Posterior vena cava (tissue), 2 donors: ENCODE results near the gene SEC63. TPM values are rescaled to one million over a fixed set of nuclear protein-coding genes. Genes with fewer than 3 reads are reported as not detected.
A peak's percentile ranks its signal among the peaks of the same experiment; 100 is the strongest.
"Not testable (repeated sequence)": the region's sequence is repeated elsewhere in the genome, so short reads cannot be mapped to it uniquely, and the experiment has no call there.

Source experiments
- DNase-seq: peaks from one replicate; pipeline ENCODE4 v3.0.0-alpha.2; 2020; ENCODE audit warnings: low spot score
- intact Hi-C, 2 donors: fragments of 100-400 bp; cut with DNase I; formaldehyde crosslinking; loops; one replicate each; pipeline versions ENCODE4 v1.14.1 to v1.14.2; 2022 to 2023
- total RNA-seq, 2 donors: library from RNA; stranded (reverse); fragmentation: NEBNext Ultra II Directional; extraction: Animal tissue kit (Norgen Biotek cat#: 25700); gene quantifications; one replicate each; pipeline ENCODE4 v1.2.1, GENCODE V29; 2021
- donor health status: DM: yes; HTN: yes; CAD: no.
- donor health status: DM: yes; HTN: yes; CAD: no.

The SEC63 gene
- total RNA-seq, 2 donors from 2014 or later: 114 to 116 TPM

GRCh38 chr6:107977283-107977682 is 19.3 kb upstream of the SEC63 start:
- intact Hi-C loops: no loop called here
- DNase-seq: no peak

DNA sequence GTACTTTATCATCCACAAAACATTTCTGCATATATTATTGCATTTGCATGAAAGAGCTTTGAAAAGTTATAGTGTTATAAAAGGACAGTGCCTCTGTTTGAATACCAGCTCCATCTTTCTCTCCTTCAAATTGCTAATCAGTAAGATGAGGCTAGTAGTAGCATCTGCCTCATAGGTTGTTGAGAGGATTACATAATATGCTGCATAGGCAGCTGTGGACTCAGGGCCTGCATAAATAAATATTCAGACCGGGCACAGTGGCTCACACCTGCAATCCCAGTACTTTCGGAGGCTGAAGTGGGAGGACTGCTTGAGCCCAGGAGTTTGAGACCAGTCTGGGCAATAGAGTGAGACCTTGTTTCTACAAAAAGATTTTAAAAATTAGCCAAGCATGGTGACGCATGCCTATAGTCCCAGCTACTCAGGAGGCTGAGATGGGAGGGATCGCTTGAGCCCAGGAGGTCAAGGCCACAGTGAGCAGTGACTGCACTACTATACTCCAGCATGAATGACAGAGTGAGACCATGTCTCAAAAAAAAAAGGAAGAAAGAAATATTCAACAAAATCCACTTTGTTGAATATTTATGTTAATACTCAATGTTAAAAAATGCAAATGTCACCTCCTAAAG is 18.3 kb upstream of the SEC63 start:
- intact Hi-C loops: no loop called here
- DNase-seq: no peak

DNA sequence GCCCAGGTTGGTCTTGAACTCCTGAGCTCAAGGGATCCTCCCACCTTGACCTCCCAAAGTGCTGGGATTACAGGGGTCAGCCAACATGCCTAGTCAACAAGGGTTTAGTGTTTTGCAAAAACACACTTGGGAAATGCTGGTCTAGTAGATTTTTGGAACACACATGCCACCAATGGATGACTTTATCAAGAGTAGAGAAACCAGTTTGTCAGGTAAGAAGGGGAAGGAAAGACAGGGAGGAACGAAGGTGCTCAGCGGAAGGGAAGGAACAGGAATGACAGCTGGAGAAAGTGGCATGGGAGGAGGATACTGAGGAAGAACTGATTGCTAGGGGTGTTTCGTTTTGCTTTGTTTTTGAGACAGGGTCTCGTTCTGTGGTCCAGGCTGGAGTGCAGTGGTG is 15.6 kb upstream of the SEC63 start:
- intact Hi-C loops: no loop called here

GRCh38 chr6:107972413-107973096 is 14.5 kb upstream of the SEC63 start:
- DNase-seq: no peak
- intact Hi-C loops: no loop called here

More for the DNA sequence above, 15.6 kb upstream of the SEC63 start:
- DNase-seq: no peak

- no peak for DNase-seq
- intact Hi-C loops: no loop called here
Observed at GRCh38 chr6:107971181-107971580, 13.2 kb upstream of the SEC63 start.

DNA sequence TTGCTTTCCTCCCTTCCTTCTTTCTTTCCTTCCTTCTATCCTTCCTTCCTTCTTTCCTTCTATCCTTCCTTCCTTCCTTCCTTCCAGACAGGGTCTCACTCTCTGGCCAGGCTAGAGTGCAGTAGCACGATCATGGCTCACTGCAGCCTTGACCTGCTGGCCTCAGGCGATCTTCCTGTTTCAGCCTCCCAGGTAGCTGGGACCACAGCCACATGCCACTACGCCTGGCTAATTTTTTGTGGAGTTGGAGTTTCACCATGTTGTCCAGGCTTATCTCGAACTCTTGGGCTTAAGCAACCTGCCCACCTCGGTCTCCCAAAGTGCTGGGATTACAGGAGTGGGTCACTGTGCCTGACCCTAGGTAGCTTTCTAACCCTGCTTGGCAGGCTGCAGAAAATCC is 12.2 kb upstream of the SEC63 start:
- intact Hi-C loops: no loop called here
- no peak for DNase-seq

DNA sequence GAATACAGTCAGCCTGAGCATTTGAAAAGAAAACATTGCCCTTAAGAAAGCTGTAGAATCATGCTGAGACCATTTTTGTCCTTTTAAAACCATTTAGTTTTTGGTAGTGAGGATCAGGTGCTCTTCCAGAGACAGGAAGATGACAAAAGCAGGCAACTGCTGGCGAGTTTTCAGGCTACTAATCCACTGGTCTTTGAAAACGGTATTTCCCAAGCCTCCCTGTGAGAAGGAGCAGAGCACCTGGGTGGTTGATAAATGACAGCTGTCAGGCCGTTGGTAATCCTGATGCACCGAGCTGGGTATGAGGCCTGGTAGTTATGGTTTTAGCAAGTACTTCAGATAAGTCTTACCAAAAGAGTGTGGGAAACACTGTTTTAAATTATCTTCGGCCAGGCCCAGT is 10.1 kb upstream of the SEC63 start:
- intact Hi-C loops: no loop called here
- no peak for DNase-seq

DNA sequence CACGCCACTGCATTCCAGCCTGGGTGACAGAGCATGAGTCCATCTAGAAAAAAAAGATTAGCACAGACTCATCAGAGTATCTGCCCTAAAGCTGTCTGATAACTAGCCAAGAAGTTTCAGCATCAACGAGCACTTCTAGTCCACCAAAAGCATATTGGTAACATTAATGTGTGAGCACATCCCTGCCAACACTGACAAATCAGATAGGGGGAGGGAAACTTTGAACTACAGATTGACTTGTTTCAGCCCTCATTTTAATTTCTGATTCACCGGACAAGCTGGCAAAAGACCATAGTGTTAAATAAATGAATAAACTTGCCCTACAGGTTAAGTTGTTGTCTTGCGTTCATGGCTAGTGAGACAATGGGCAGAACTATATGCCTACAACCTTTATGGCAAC is 7.7 kb upstream of the SEC63 start:
- no peak for DNase-seq
- intact Hi-C loops: no loop called here

DNA sequence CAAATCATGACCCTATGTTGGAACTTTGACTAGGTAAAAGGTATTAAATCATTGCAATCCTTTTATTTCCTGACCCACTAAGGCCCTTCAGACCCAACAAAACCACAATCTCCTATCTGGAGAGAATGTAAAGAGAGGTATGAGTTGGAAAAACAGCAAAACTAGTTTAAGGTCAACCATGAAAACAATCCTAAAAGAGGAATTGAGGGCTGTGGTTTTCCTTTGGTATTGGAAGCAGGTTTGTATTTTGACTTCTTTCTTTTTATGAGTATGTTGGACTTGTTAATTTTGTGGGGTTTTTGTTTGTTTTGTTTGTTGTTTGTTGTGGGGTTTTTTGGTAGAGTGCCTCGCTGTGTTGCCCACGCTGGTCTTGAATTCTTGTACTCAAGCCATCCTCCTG is 4.7 kb upstream of the SEC63 start:
- DNase-seq: no peak
- intact Hi-C loops: no loop called here

GRCh38 chr6:107959392-107959791 is 1.4 kb upstream of the SEC63 start:
- DNase-seq: no peak
- intact Hi-C loops: no loop called here

GRCh38 chr6:107958689-107959362 is 818 bp upstream of the SEC63 start:
- intact Hi-C loops, DNase-seq: not testable (repeated sequence)

- peak; percentile 85 for DNase-seq
Observed at GRCh38 chr6:107957308-107957908, 600 bp downstream of the SEC63 start.

DNA sequence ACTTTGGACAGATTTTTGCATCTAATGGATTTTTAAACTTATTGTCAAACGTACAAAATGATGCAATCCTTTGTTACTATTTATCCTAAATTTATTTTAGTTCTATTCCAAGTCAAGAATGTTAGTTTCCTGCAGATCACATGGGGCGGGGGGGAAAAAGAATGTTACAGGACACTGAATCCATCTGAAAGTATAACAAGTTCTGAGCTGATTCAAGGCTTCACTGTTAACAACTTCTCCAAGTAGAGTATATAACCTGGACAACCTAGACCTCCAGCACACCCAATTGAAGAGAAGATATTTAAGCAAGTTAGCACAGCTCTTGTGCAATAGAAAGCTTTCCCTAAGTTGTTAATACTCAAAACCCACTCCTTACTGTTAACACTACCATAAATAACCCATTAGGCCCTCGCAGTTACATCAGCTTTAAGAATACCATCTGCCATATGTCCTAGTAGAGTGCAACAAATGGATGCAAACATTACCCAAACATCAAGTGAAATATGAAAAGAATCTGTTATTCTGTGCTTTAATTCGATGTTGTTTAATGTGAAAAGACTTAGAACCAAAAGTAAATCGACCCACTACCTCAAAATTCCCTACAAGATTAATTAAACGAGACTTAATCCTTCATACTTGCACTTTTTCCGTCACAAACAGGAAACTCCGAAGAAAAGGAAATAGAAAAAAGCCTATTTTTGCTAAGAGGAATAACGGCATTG is 1.3 kb downstream of the SEC63 start:
- DNase-seq: no peak
- intact Hi-C loops: no loop called here

More at GRCh38 chr6:107957308-107957908, 600 bp downstream of the SEC63 start:
- intact Hi-C loops: no loop called here

DNA sequence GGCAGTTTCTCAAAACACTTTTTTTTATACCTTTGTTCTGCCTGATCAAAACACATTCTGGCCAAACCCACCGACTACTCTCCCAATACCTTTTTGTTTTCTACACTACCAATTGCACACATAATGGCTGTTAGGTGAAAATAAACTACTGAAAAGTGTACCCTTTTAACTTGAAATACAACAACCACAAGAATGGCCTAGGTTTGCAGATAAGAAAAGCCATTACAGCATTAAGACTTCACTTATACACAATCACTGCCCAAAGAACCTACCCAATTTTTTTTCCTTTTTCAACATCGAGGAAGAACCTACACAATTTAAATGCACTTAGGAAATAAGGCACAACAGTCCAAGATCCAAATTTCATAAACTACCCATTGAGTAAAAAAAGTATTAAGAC is 1.8 kb downstream of the SEC63 start:
- intact Hi-C loops: no loop called here
- DNase-seq: no peak

- intact Hi-C loops: not testable (repeated sequence)
Observed at GRCh38 chr6:107953858-107954414, 4.1 kb downstream of the SEC63 start.

GRCh38 chr6:107943626-107944439 is 14.2 kb downstream of the SEC63 start:
- intact Hi-C loops: no loop called here
- no peak for DNase-seq

More at GRCh38 chr6:107953858-107954414, 4.1 kb downstream of the SEC63 start:
- DNase-seq: not testable (repeated sequence)

DNA sequence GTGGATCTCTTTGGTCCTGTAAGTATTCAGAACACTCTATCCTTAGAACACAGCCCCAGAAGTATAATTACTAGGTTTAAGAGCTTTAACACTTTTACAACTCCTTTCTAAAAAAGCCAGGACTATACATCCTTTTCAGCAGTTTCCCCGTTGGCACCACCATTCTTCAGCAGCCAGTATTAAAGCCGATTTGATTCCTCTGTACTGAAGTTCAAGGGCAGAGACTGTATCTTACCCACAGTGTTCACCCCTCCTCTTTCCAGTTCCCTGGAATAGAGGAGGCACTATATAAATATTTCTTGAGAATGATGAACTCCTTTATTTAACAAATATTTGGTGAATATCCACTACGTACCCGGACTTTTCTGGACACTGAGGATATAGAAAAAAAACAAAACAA is 15.9 kb downstream of the SEC63 start:
- intact Hi-C loops: no loop called here
- DNase-seq: no peak

DNA sequence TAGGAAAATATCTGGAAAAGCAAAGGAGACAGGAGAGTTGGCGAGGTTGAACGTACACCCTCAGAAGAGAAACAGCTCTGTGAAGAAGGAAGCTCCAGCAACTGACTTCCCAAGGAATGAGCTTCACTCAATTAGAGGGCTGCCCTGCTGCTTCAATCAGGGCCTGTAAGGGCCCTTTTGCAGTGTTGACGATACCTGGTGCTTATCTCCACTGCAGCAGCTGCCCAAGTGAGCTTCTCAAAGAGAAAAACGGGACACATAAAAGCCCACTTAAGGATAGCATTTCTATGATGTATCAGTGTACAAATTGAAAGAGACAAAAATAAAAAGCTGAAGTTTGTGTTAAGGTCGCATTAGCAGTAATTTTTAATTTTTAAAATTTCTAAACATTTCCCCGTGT is 16.4 kb downstream of the SEC63 start:
- DNase-seq: no peak
- intact Hi-C loops: no loop called here
